PC-9 (cell line): ENCODE results near the gene C5orf58. TPM values are rescaled to one million over a fixed set of nuclear protein-coding genes. Genes with fewer than 3 reads are reported as not detected.

ENCODE experiments used
- BruUV-seq: library from RNA; stranded (reverse); fragments of 400-500 nt; replicated peaks from 2 replicates; lab custom pipeline; 2021; lab: Mats Ljungman, UMichigan
- CTCF ChIA-PET: fragments of 300-600 bp; sonication (Branson Sonifier 250); formaldehyde crosslinking; loops from one replicate; lab custom pipeline; 2022; ENCODE audit warnings: antibody characterized with exemption; lab: Charles Lee
- POLR2A ChIA-PET: fragments of 300-600 bp; sonication (Branson Sonifier 250); formaldehyde crosslinking; loops from one replicate; lab custom pipeline; 2022; ENCODE audit warnings: antibody characterized with exemption; ENCODE audit not compliant: unreplicated experiment; lab: Charles Lee
- DNase-seq, 2 experiments: peaks; one replicate each; pipeline versions ENCODE4 v3.0.0 to v3.0.0-alpha.2; 2015 to 2022; ENCODE audit warnings: mixed read lengths in 1 of 2
- H2AFZ ChIP-seq: fragments of 200-600 bp; sonication (generic); 2 replicates; pipeline ENCODE4 v1.8.1; 2017; ENCODE audit warnings: antibody characterized with exemption
- H3F3A ChIP-seq: fragments of 200-600 bp; sonication (generic); 2 replicates; pipeline ENCODE4 v1.8.1; 2017; ENCODE audit warnings: antibody characterized with exemption, mild to moderate bottlenecking, low read depth; ENCODE audit not compliant: insufficient read depth
- H3K27ac ChIP-seq: fragments of 200-600 bp; sonication (generic); 2 replicates; pipeline ENCODE4 v1.6.1; 2016; ENCODE audit warnings: mixed run types
- H3K27me3 ChIP-seq: fragments of 200-600 bp; sonication (generic); 2 replicates; pipeline ENCODE4 v1.6.1; 2016; ENCODE audit warnings: low read depth, mixed run types; ENCODE audit not compliant: insufficient read depth
- H3K36me3 ChIP-seq: fragments of 200-600 bp; sonication (generic); 2 replicates; pipeline ENCODE4 v1.6.1; 2016; ENCODE audit warnings: low read depth, mixed run types
- H3K4me1 ChIP-seq: fragments of 200-600 bp; sonication (generic); replicated peaks from 2 replicates; pipeline ENCODE4 v1.6.1; 2016; ENCODE audit warnings: mixed run types; ENCODE audit not compliant: insufficient read depth
- H3K4me2 ChIP-seq: fragments of 200-600 bp; sonication (generic); 2 replicates; pipeline ENCODE4 v1.6.1; 2017; ENCODE audit warnings: mixed run types
- H3K4me3 ChIP-seq: fragments of 200-600 bp; sonication (generic); 2 replicates; pipeline ENCODE4 v1.6.1; 2016; ENCODE audit warnings: mixed run types
- H3K79me2 ChIP-seq: fragments of 200-600 bp; sonication (generic); 2 replicates; pipeline ENCODE4 v1.6.1; 2017; ENCODE audit warnings: low read depth, mixed run types
- H3K9me2 ChIP-seq: fragments of 200-600 bp; sonication (generic); 2 replicates; pipeline ENCODE4 v1.8.1; 2017; ENCODE audit warnings: mild to moderate bottlenecking; ENCODE audit not compliant: insufficient read depth
- H3K9me3 ChIP-seq: fragments of 200-600 bp; sonication (generic); 2 replicates; pipeline ENCODE4 v1.8.1; 2016; ENCODE audit warnings: low read depth; ENCODE audit not compliant: insufficient read depth
- H4K20me1 ChIP-seq: fragments of 200-600 bp; sonication (generic); 2 replicates; pipeline ENCODE4 v1.8.1; 2017; ENCODE audit not compliant: insufficient read depth
- EZH2 ChIP-seq: fragments of 200-600 bp; sonication (generic); IDR thresholded peaks from 2 replicates; pipeline ENCODE4 v1.8.0; 2017; ENCODE audit warnings: antibody characterized with exemption, low read depth
- intact Hi-C: fragments of 100-400 bp; cut with micrococcal nuclease; formaldehyde crosslinking; loops from one replicate; pipeline ENCODE4 v1.10.0; 2022; ENCODE audit not compliant: unreplicated experiment
- total RNA-seq: library from RNA; stranded (reverse); gene quantifications from 2 replicates; pipeline ENCODE4 v1.2.3, GENCODE V29; 2021
- TF ChIP-seq, protein P1 (sequence below): fragments of 200-600 bp; sonication (generic); conservative IDR thresholded peaks from 2 replicates; pipeline ENCODE4 v1.6.1; 2017; ENCODE audit warnings: mixed run types, antibody characterized with exemption, mild to moderate bottlenecking, moderate library complexity

The C5orf58 gene
- total RNA-seq, 1 experiment from 2014 or later, result not detected

DNA sequence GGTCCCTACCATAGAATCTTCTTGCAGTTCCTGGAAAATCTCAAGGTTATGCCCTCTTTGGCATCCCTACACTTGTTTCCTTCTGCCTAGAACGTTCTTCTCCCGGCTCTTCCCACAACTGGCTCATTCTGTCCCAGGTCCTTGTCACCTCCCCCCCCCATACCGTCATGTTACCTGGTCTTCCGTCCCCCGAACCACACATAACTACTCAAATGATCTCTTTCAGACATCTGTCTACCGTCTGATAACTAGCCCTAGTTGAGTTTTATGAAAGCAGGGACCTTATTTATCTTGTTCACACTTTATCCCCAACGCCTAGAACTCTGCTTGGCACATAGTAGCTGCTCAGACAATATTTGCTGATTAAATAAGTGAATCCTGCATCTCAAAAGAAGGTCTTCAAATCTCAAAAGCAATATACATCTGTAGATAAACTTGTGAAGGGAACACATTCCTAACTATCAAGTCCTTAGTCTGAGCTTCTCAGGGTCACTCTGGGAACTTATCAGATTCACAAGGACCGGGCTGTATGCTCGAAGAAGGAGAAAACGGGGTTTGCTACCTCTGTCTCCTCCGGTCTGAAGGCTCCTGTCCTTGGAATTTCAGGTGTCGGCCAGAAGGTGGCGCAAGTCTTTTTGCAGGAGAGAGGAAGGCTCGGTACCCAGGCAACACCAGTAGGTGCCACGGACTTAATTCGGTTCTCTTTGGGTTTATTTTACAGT, 34.8 kb downstream of the C5orf58 start:
- no peaks in the 10 kb centered on the region for H4K20me1 ChIP-seq
- BruUV-seq, result no TSS peak
- intact Hi-C loops, result loop anchor here (5.0 kb wide), 2 partner anchors 155 to 165 kb away; no protein-coding TSS in a partner anchor

DNA sequence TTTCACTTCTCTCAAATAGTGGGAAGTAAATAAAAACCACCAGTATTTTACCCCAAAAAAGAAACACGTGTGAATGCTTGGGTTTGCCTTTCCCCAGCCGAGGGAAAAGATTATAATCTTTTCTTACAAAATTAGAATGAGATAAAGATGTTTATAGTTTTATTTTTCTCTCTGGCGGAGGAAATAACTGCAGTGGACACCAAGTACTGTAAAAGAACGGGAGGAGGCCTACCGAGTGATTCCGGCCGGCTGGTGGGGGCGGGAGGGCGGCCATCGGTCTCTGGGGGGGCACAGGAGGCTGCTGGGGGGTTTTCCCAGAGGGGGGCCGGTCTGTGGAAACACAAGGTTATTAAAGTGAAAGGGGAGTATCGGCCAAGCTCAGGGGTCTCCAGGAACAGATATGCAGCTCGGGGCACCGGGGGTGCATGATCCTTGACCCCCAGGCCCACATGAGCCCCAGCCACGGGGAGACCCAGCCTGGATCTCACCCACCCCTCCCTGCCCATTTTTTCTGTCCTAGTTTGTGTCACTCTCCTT, 35.4 kb downstream of the C5orf58 start:
- H3K36me3 ChIP-seq, result no peaks in the 10 kb centered on the region
- intact Hi-C loops, result loop anchor here (5.0 kb wide), 2 partner anchors 154 to 166 kb away; no protein-coding TSS in a partner anchor
- no peaks in the 10 kb centered on the region for H3K9me2 ChIP-seq
- POLR2A ChIA-PET, result no interaction called here
- BruUV-seq, result no TSS peak
- H4K20me1 ChIP-seq, result no peaks in the 10 kb centered on the region
- H3K4me2 ChIP-seq, result peak overlapping the region; percentile 72
- TF ChIP-seq, protein P1, sequence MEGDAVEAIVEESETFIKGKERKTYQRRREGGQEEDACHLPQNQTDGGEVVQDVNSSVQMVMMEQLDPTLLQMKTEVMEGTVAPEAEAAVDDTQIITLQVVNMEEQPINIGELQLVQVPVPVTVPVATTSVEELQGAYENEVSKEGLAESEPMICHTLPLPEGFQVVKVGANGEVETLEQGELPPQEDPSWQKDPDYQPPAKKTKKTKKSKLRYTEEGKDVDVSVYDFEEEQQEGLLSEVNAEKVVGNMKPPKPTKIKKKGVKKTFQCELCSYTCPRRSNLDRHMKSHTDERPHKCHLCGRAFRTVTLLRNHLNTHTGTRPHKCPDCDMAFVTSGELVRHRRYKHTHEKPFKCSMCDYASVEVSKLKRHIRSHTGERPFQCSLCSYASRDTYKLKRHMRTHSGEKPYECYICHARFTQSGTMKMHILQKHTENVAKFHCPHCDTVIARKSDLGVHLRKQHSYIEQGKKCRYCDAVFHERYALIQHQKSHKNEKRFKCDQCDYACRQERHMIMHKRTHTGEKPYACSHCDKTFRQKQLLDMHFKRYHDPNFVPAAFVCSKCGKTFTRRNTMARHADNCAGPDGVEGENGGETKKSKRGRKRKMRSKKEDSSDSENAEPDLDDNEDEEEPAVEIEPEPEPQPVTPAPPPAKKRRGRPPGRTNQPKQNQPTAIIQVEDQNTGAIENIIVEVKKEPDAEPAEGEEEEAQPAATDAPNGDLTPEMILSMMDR, result 0 out of 2 replicates have a peak, but pooled peaks have one; percentile 39
- TF ChIP-seq EZH2, result no peak
- CTCF ChIA-PET, result interaction anchor here (0.7 kb wide), 1 partner anchor 51 kb away, joined by 24 read pairs; no protein-coding TSS in a partner anchor
- H3K4me1 ChIP-seq, result no peaks in the 10 kb centered on the region
- no peak for DNase-seq
- no peak overlapping the region for H3K27ac ChIP-seq
- H3K27me3 ChIP-seq, result peaks cover 23% of the 10 kb centered on the region; the same call in 1 of the 2 replicates
- H2AFZ ChIP-seq, result no peak overlapping the region
- H3K79me2 ChIP-seq, result no peaks in the 10 kb centered on the region
- no peaks in the 10 kb centered on the region for H3F3A ChIP-seq
- H3K9me3 ChIP-seq, result no peaks in the 10 kb centered on the region
- peak overlapping the region; percentile 50; the same call in 1 of the 2 replicates for H3K4me3 ChIP-seq

More for the DNA sequence above, 34.8 kb downstream of the C5orf58 start:
- H3K9me2 ChIP-seq, result no peaks in the 10 kb centered on the region
- H2AFZ ChIP-seq, result no peak overlapping the region
- no peaks in the 10 kb centered on the region for H3K36me3 ChIP-seq
- H3K79me2 ChIP-seq, result no peaks in the 10 kb centered on the region
- ChIA-PET POLR2A (no interaction called here), CTCF (no interaction called here)
- H3K4me2 ChIP-seq, result peak overlapping the region; percentile 72
- peak overlapping the region; percentile 50; the same call in 1 of the 2 replicates for H3K4me3 ChIP-seq
- no peaks in the 10 kb centered on the region for H3F3A ChIP-seq
- H3K9me3 ChIP-seq, result no peaks in the 10 kb centered on the region
- peak; percentile 45 to 52 for DNase-seq
- TF ChIP-seq, protein P1, result peak; percentile 90
- TF ChIP-seq EZH2, result no peak
- no peaks in the 10 kb centered on the region for H3K4me1 ChIP-seq
- peaks cover 24% of the 10 kb centered on the region; the same call in 1 of the 2 replicates for H3K27me3 ChIP-seq
- no peak overlapping the region for H3K27ac ChIP-seq

DNA sequence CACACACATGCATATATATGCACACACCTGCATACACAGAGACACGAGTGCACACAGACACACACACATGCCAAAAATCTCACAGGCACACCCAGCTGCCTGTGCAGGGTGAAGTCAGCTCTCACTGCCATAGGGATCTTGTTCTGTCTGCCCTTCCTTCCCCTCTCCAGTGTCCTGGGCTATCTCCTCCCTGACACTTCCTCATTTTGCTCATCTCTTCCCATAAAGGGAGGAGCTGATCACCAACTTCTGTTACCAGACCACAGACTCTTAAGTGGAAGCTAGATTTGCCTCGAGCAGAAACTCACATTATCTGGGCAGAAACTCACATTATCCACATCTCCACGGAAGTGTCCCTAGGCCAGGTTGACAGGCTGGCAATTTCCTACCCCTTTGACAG, 36.1 kb downstream of the C5orf58 start:
- no peak for TF ChIP-seq EZH2
- TF ChIP-seq, protein P1, result no peak
- CTCF ChIA-PET, result interaction anchor here (0.7 kb wide), 1 partner anchor 51 kb away, joined by 24 read pairs; no protein-coding TSS in a partner anchor
- BruUV-seq, result no TSS peak

More for the DNA sequence above, 36.1 kb downstream of the C5orf58 start:
- POLR2A ChIA-PET, result no interaction called here
- H3K27ac ChIP-seq, result no peak overlapping the region
- no peaks in the 10 kb centered on the region for H3K9me3 ChIP-seq
- no peak overlapping the region for H3K4me2 ChIP-seq
- no peak overlapping the region for H3K4me3 ChIP-seq
- DNase-seq, result no peak
- H2AFZ ChIP-seq, result no peak overlapping the region
- no peaks in the 10 kb centered on the region for H3K9me2 ChIP-seq
- intact Hi-C loops, result loop anchor here (5.0 kb wide), 2 partner anchors 153 to 167 kb away; no protein-coding TSS in a partner anchor
- H3K79me2 ChIP-seq, result no peaks in the 10 kb centered on the region
- H3F3A ChIP-seq, result no peaks in the 10 kb centered on the region
- H3K4me1 ChIP-seq, result no peaks in the 10 kb centered on the region; the same call in 1 of the 2 replicates
- no peaks in the 10 kb centered on the region for H4K20me1 ChIP-seq
- H3K36me3 ChIP-seq, result no peaks in the 10 kb centered on the region
- H3K27me3 ChIP-seq, result peaks cover 20% of the 10 kb centered on the region; the same call in 1 of the 2 replicates
